Measurements from ENCODE around the gene CANT1. TPM values are rescaled to one million over a fixed set of nuclear protein-coding genes. Genes with fewer than 3 reads are reported as not detected.

CANT1 gene
- total RNA-seq, 1 experiment from 2014 or later, result 33.0 TPM

GRCh38 chr17:79053251-79053925 lies 43.8 kb upstream of the CANT1 start:
- Histone ChIP-seq H3K18ac (ENCODE audit: insufficient read length, low read depth, low read length) (no peak overlapping the region), H3K4ac (ENCODE audit: low read depth, low read length) (no peak overlapping the region), H4K5ac (ENCODE audit: insufficient read length, low read depth, low read length) (no peak overlapping the region), H3K79me1 (ENCODE audit: insufficient read depth, low read depth, low read length, poor library complexity, severe bottlenecking) (no peaks in the 10 kb centered on the region), H3K4me2 (ENCODE audit: insufficient read depth, insufficient read length, low read length) (no peak overlapping the region), H3K27ac (ENCODE audit: insufficient read length, low read depth, low read length) (no peak overlapping the region), H4K20me1 (ENCODE audit: control insufficient read depth, insufficient read depth, insufficient read length) (no peaks in the 10 kb centered on the region), H3K9me3 (ENCODE audit: control insufficient read depth, low read depth, low read length) (no peaks in the 10 kb centered on the region), H3K9ac (ENCODE audit: extremely low read depth, insufficient read length, low read length) (no peak overlapping the region), H2BK15ac (ENCODE audit: low read depth, low read length) (no peak overlapping the region), H3K14ac (ENCODE audit: insufficient read depth, low read length) (no peak overlapping the region), H3K23me2 (ENCODE audit: insufficient read length, low read depth, low read length, poor library complexity, severe bottlenecking) (no peaks in the 10 kb centered on the region), H2BK120ac (ENCODE audit: low read depth, low read length, poor library complexity, severe bottlenecking) (no peak overlapping the region), H4K8ac (replicated peaks; ENCODE audit: insufficient read length, low read depth, low read length) (no peak overlapping the region), H2AFZ (ENCODE audit: low read length) (no peak overlapping the region), H3K56ac (ENCODE audit: insufficient read length, low read depth, low read length) (no peak overlapping the region), H3K27me3 (ENCODE audit: insufficient read depth, low read length) (no peaks in the 10 kb centered on the region), H3T11ph (ENCODE audit: low read length) (no peak overlapping the region), H2BK12ac (ENCODE audit: insufficient read length, low read depth, low read length) (no peak overlapping the region), H3K4me1 (ENCODE audit: insufficient read depth, low read length) (no peaks in the 10 kb centered on the region), H4K91ac (ENCODE audit: insufficient read length, low read depth, low read length) (no peak overlapping the region), H2AK5ac (ENCODE audit: insufficient read length, low read length) (no peak overlapping the region), H3K79me2 (ENCODE audit: insufficient read depth, low read length) (no peaks in the 10 kb centered on the region), H2BK5ac (ENCODE audit: insufficient read length, low read length) (no peak overlapping the region), H3K23ac (ENCODE audit: insufficient read length, low read depth, low read length) (no peak overlapping the region), H2BK20ac (ENCODE audit: low read depth, low read length, poor library complexity, severe bottlenecking) (no peak overlapping the region)
- H3K36me3 Mint-ChIP-seq (ENCODE audit: insufficient read depth in 1 of 3, low read depth in 3 of 3), result peaks cover 0 to 4% (median 3%) of the 10 kb centered on the region in 3 experiments; a peak in 3 of 7 replicates
- H3K4me3 Mint-ChIP-seq, result no peak overlapping the region
- H3K4me1 Mint-ChIP-seq, result no peaks in the 10 kb centered on the region
- no CpG with 5 or more reads among the region's 2 CpGs for WGBS (ENCODE audit: extremely low coverage, insufficient read length, low lambda C conversion rate)
- H3K27ac Mint-ChIP-seq, result no peak overlapping the region
- TF ChIP-seq CTCF (conservative IDR thresholded peaks at IDR 0.05), result no peak
- H3K27me3 Mint-ChIP-seq (ENCODE audit: low read depth), result peaks cover 57% of the 10 kb centered on the region
- no peak for DNase-seq
- peaks cover 31 to 33% of the 10 kb centered on the region in 2 experiments for H3K9me3 Mint-ChIP-seq
